GM19023 (cell line): ENCODE data around the gene LRP2BP.
"Not testable (repeated sequence)": the region's sequence is repeated elsewhere in the genome, so short reads cannot be mapped to it uniquely, and the experiment has no call there.

Experiments used
- ATAC-seq: cut with Tn5 transposase; IDR thresholded peaks from one replicate; pipeline ENCODE4 v1.9.1; 2021; ENCODE audit warnings: mild to moderate bottlenecking, moderate library complexity; ENCODE audit not compliant: unreplicated experiment

LRP2BP gene

DNA sequence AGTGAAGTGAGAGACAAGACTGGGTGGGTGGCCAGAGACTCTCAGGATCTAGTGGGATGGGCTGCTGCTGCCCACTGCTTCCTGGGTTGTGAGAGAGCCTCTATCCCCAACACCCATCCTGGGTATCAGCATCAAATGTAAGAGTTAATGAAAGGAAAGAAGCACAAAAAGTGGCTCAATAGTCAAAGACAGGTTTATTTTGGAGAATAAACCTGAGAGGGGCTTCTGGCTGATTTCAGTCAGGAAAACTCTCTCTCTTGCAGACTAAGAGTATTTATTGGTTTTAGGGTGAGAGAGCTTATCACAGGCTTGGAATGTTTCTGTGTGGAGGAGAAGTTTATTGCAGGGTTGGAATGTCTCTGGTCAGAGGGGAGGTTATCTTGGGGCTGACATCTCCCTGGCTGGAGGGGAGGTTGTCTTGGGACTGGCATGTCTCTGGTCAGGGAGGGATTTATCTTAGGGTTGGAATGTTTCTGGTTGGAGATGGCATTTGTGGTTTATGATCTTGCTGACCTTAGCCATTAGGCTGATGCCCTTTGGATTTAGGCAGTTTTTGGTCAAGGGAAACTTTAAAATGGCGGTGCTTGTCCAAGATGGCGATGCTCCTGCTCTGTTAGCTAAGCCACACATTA lies 65.7 kb downstream of the LRP2BP start:
- not testable (repeated sequence) for ATAC-seq

DNA sequence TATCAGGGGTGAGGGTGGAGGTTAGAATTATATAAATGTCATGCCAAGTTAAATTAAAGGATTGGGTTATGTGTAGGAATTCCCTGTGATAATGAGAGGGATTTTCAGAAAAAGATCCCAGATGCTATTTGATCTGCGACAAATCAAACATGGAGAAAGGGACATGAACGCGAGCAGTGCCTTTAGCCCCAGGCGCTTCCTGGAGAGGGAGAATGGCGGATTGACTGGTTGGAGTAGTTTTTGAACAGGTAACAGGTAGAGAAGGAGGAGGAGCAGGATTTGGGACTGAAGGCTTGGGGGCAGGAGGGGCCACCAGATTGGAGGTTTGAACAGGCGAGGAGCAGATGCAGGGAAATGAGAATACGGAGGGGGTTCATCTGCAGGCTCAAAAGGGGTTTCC lies 67.1 kb downstream of the LRP2BP start:
- ATAC-seq: no peak

- not testable (repeated sequence) for ATAC-seq
Measured at GRCh38 chr4:185325721-185326120, 70.0 kb downstream of the LRP2BP start.

DNA sequence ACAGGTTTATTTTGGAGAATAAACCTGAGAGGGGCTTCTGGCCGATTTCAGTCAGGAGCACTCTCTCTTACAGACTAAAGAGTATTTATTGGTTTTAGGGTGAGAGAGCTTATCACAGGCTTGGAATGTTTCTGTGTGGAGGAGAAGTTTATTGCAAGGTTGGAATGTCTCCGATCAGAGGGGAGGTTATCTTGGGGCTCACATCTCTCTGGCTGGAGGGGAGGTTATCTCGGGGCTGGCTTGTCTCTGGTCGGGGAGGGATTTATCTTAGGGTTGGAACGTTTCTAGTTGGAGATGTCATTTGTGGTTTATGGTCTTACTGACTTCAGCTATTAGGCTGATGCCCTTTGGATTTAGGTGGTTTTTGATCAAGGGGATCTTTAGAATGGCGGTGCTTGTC lies 71.4 kb downstream of the LRP2BP start:
- not testable (repeated sequence) for ATAC-seq

DNA sequence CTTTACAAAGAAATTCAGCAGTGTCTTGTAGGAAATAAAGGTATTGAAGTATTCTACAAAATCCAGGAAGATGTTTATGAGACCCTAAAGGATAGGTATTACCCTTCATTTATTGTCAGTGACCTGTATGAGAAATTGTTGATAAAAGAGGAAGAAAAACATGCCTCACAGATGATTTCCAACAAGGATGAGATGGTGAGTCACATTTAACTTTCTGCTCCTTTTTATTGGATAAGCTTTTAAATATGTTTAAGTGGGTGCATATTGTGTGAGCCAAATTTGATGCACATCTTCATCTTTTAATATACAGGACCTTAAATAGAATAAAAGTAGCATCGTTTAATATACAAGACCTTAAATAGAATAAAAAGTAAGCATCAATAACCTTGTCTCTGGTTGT lies 72.1 kb downstream of the LRP2BP start:
- no peak for ATAC-seq

- ATAC-seq: no peak
Measured at GRCh38 chr4:185322803-185323202, 72.9 kb downstream of the LRP2BP start.

DNA sequence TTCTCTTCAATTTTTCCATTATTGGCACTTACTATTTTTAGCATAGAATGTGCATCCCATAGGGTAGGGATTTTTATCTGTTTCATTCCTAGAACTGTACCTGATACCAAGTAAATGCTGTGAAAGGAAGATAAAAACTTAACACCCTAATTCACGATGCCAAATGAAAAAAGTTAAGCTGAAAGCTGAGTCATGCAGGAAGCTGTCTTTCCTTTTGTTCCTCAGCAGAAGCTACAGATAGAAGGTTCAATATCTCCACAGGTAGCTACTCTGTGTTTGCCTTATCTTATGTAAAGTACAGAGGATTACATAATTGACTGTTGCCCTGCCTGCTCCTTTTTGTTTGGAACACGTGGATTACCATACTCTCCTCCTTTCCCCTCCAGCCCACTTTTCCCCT lies 77.0 kb downstream of the LRP2BP start:
- no peak for ATAC-seq

DNA sequence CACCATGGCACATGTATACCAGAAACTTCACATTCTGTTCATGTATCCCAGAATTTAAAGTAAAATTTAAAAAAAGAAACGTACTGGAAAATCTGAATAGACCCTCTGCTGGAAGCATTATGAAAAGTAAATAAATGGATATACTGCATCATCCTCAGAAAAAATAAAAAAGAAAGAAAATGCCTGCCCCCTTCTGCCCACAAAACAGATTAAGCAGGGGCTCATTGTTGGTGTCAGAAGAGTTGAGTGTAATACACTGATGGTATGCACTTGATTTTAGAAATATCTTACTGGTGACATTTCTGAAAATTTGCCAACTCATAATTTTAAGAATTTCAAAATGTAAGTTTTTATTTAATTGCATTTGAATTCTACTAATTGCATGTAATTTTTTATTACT lies 77.8 kb downstream of the LRP2BP start:
- no peak for ATAC-seq

DNA sequence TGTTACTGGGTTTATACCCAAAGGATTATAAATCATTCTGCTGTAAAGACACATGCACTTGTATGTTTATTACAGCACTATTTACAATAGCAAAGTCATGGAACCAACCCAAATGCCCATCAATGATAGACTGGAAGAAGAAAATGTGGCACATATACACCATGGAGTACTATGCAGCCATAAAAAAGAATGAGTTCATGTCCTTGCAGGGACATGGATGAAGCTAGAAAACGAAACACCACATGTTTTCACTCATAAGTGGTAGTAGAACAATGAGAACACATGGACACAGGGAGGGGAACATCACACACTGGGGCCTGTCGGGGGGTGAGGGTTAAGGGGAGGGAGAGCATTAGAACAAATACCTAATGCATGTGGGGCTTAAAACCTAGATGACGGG lies 78.3 kb downstream of the LRP2BP start:
- not testable (repeated sequence) for ATAC-seq
